MCF 10A (cell line): ENCODE data around the gene ZAP70. TPM values are rescaled to one million over a fixed set of nuclear protein-coding genes. Genes with fewer than 3 reads are reported as not detected.
"Not testable (repeated sequence)": the region's sequence is repeated elsewhere in the genome, so short reads cannot be mapped to it uniquely, and the experiment has no call there.

ENCODE experiments used
- BruUV-seq: library from RNA; stranded (reverse); fragments of 400-500 nt; replicated peaks from 2 replicates; lab custom pipeline; 2021; lab: Mats Ljungman, UMichigan
- CTCF ChIA-PET: fragments of 300-600 bp; sonication (Branson Sonifier 250); formaldehyde crosslinking; extraction: SDS; loops from one replicate; lab custom pipeline; 2021; ENCODE audit warnings: antibody characterized with exemption, inconsistent platforms; lab: Yijun Ruan, JAX
- POLR2A ChIA-PET: fragments of 300-600, 350-650 bp; sonication (Branson Sonifier 250); formaldehyde crosslinking; extraction: SDS; loops from one replicate; lab custom pipeline; 2020; ENCODE audit warnings: antibody characterized with exemption, inconsistent platforms; lab: Yijun Ruan, JAX
- DNase-seq: peaks from one replicate; pipeline ENCODE4 v3.0.0-alpha.2; 2018; ENCODE audit not compliant: unreplicated experiment
- H3K27ac Mint-ChIP-seq: one replicate; pipeline ENCODE4 v1.8.0; 2022; ENCODE audit warnings: mild to moderate bottlenecking, low read depth, mixed read lengths; ENCODE audit not compliant: unreplicated experiment
- H3K27me3 Mint-ChIP-seq: one replicate; pipeline ENCODE4 v1.8.0; 2022; ENCODE audit warnings: mixed read lengths; ENCODE audit not compliant: insufficient read depth, unreplicated experiment
- H3K36me3 Mint-ChIP-seq: one replicate; pipeline ENCODE4 v1.8.0; 2022; ENCODE audit warnings: mild to moderate bottlenecking, moderate library complexity, mixed read lengths; ENCODE audit not compliant: insufficient read depth, unreplicated experiment
- H3K4me1 Mint-ChIP-seq: one replicate; pipeline ENCODE4 v1.8.0; 2022; ENCODE audit warnings: mixed read lengths; ENCODE audit not compliant: insufficient read depth, unreplicated experiment
- H3K4me3 Mint-ChIP-seq: one replicate; pipeline ENCODE4 v1.8.0; 2022; ENCODE audit warnings: mild to moderate bottlenecking, moderate library complexity, mixed read lengths; ENCODE audit not compliant: unreplicated experiment
- H3K9me3 Mint-ChIP-seq: one replicate; pipeline ENCODE4 v1.8.0; 2022; ENCODE audit warnings: mixed read lengths; ENCODE audit not compliant: unreplicated experiment
- CTCF ChIP-seq: fragments of 200-600 bp; IDR thresholded peaks from one replicate; pipeline ENCODE4 v1.8.0; 2022; ENCODE audit warnings: antibody characterized with exemption, mild to moderate bottlenecking; ENCODE audit not compliant: unreplicated experiment
- intact Hi-C: fragments of 100-400 bp; cut with micrococcal nuclease; formaldehyde crosslinking; loops from 2 replicates; pipeline ENCODE4 v1.14.1; 2022
- total RNA-seq: library from RNA; stranded (reverse); gene quantifications from 2 replicates; pipeline ENCODE4 v1.2.3, GENCODE V29; 2022

ZAP70 gene
- total RNA-seq, 1 experiment from 2014 or later, result not detected

- no peak for TF ChIP-seq CTCF
- BruUV-seq, result no TSS peak
- CTCF ChIA-PET, result interaction anchor here (0.5 to 3.2 kb wide), 6 partner anchors 8 to 677 kb away, joined by 4 to 12 read pairs (median 10); no protein-coding TSS in a partner anchor
- Mint-ChIP-seq H3K27ac (no peak overlapping the region), H3K9me3 (no peaks in the 10 kb centered on the region), H3K4me3 (no peak overlapping the region), H3K4me1 (no peaks in the 10 kb centered on the region), H3K36me3 (no peaks in the 10 kb centered on the region), H3K27me3 (no peaks in the 10 kb centered on the region)
- intact Hi-C loops, result no loop called here
- POLR2A ChIA-PET, result interaction anchor here (0.6 kb wide), 1 partner anchor 25 kb away, joined by 3 read pairs; no protein-coding TSS in a partner anchor
- no peak for DNase-seq
Observed at GRCh38 chr2:97708608-97709007, 4.8 kb upstream of the ZAP70 start.

- intact Hi-C loops, result no loop called here
- Mint-ChIP-seq H3K36me3 (no peaks in the 10 kb centered on the region), H3K4me1 (no peaks in the 10 kb centered on the region), H3K9me3 (no peaks in the 10 kb centered on the region), H3K4me3 (no peak overlapping the region), H3K27me3 (no peaks in the 10 kb centered on the region), H3K27ac (no peak overlapping the region)
- ChIA-PET CTCF (interaction anchor here (1.6 to 2.6 kb wide), 2 partner anchors 11 to 14 kb away, joined by 4 to 10 read pairs; no protein-coding TSS in a partner anchor), POLR2A (interaction anchor here (1.0 kb wide), 1 partner anchor 19 kb away, joined by 3 read pairs; no protein-coding TSS in a partner anchor)
- no TSS peak for BruUV-seq
- no peak for DNase-seq
- TF ChIP-seq CTCF, result no peak
Observed at GRCh38 chr2:97711394-97711711, 2.0 kb upstream of the ZAP70 start.

GRCh38 chr2:97712175-97712574, 1.2 kb upstream of the ZAP70 start:
- CTCF ChIA-PET, result interaction anchor here (0.6 to 2.6 kb wide), 6 partner anchors 9 to 32 kb away, joined by 3 to 10 read pairs (median 4); no protein-coding TSS in a partner anchor

GRCh38 chr2:97712693-97713295, 582 bp upstream of the ZAP70 start:
- Mint-ChIP-seq H3K27me3 (no peaks in the 10 kb centered on the region), H3K36me3 (no peaks in the 10 kb centered on the region), H3K27ac (no peak overlapping the region), H3K4me3 (no peak overlapping the region), H3K4me1 (no peaks in the 10 kb centered on the region), H3K9me3 (no peaks in the 10 kb centered on the region)
- POLR2A ChIA-PET, result no interaction called here
- no peak for TF ChIP-seq CTCF
- CTCF ChIA-PET, result interaction anchor here (0.6 to 2.6 kb wide), 7 partner anchors 9 to 31 kb away, joined by 3 to 10 read pairs (median 3); no protein-coding TSS in a partner anchor
- no TSS peak for BruUV-seq
- DNase-seq, result no peak
- intact Hi-C loops, result no loop called here

More at GRCh38 chr2:97712175-97712574, 1.2 kb upstream of the ZAP70 start:
- intact Hi-C loops, H3K27me3 Mint-ChIP-seq, H3K4me1 Mint-ChIP-seq, BruUV-seq, DNase-seq, H3K9me3 Mint-ChIP-seq, H3K27ac Mint-ChIP-seq, H3K4me3 Mint-ChIP-seq, H3K36me3 Mint-ChIP-seq: not testable (repeated sequence)
- POLR2A ChIA-PET, result interaction anchor here (1.0 kb wide), 1 partner anchor 18 kb away, joined by 3 read pairs; no protein-coding TSS in a partner anchor
